Lower leg skin (tissue), 3 donors: ENCODE measurements around the gene SLC25A13.

Source experiments
- CTCF ChIP-seq, 3 donors: fragments of 450-650 bp; IDR thresholded peaks; one replicate each; pipeline ENCODE4 v1.5.1; 2016; ENCODE audit warnings: antibody characterized with exemption in 3 of 3, mild to moderate bottlenecking in 3 of 3, moderate library complexity in 2 of 3
- POLR2A ChIP-seq, 2 donors: fragments of 450-650 bp; IDR thresholded peaks; one replicate each; pipeline ENCODE4 v1.6.1; 2016 to 2017; ENCODE audit warnings: antibody characterized with exemption in 2 of 2, mild to moderate bottlenecking in 1 of 2, moderate library complexity in 1 of 2

DNA sequence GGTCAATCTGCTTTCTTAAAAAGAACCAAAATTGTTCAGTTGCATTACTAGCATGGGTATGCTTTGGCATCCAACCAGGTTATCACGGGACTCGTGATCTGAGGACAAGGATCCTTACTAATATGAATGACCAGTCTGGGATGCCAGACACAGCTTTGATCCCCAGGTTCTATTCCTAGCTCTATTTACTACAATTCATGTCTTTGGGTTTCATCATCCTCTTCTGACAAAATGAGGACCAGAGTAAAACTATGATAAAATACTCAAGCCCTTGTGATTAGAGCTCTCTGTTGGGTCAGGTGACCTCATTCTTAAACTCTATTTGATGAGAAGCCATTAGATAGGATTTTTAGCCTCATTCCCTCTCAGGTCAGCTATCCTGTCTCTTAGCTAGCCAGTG is 119.8 kb downstream of the SLC25A13 start:
- TF ChIP-seq POLR2A (IDR thresholded peaks at IDR 0.05) (no peak), CTCF (IDR thresholded peaks at IDR 0.05) (no peak)
